ENCODE results near the gene TGIF2.
"Not testable (repeated sequence)": the region's sequence is repeated elsewhere in the genome, so short reads cannot be mapped to it uniquely, and the experiment has no call there.

GRCh38 chr20:36638876-36639400 is 65.5 kb downstream of the TGIF2 start:
- TF ChIP-seq, protein P1, sequence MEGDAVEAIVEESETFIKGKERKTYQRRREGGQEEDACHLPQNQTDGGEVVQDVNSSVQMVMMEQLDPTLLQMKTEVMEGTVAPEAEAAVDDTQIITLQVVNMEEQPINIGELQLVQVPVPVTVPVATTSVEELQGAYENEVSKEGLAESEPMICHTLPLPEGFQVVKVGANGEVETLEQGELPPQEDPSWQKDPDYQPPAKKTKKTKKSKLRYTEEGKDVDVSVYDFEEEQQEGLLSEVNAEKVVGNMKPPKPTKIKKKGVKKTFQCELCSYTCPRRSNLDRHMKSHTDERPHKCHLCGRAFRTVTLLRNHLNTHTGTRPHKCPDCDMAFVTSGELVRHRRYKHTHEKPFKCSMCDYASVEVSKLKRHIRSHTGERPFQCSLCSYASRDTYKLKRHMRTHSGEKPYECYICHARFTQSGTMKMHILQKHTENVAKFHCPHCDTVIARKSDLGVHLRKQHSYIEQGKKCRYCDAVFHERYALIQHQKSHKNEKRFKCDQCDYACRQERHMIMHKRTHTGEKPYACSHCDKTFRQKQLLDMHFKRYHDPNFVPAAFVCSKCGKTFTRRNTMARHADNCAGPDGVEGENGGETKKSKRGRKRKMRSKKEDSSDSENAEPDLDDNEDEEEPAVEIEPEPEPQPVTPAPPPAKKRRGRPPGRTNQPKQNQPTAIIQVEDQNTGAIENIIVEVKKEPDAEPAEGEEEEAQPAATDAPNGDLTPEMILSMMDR (IDR thresholded peaks at IDR 0.05): not testable (repeated sequence)
- not testable (repeated sequence) for TF ChIP-seq POLR2A (IDR thresholded peaks at IDR 0.05)

Data from heart left ventricle (tissue), 13 donors.